Glomerular visceral epithelial cell (primary cell): ENCODE data around the gene OR14A2.
"Not testable (repeated sequence)": the region's sequence is repeated elsewhere in the genome, so short reads cannot be mapped to it uniquely, and the experiment has no call there.

Experiments used
- DNase-seq: peaks from one replicate; pipeline ENCODE4 v3.0.0-alpha.2; 2016; ENCODE audit errors: extremely low spot score

The OR14A2 gene

DNA sequence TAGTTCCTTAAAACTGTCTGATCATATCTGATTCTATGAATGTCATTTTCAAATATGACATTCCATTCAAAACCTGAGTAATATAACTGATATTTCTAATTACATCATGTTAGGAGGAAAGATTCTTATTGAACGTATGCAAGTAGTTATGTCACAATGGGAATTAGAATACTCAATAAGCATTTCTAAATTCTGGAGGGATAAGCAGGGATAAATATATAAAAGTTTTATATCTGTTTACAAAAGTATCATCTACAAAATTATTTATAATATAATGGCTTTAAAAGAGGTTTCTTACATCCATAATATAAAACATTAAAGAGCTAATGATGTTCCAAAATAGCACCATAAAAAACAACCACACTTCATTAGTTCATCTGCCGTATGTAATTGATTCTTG, at the start of gene OR14A2:
OR14A2 (minus strand) TSS at position 101 of the 400 bp plus-strand sequence.
- no peak for DNase-seq

- no peak for DNase-seq
Observed at GRCh38 chr1:247797518-247797917, 49.6 kb upstream of the OR14A2 start.

GRCh38 chr1:247769603-247770002, 21.7 kb upstream of the OR14A2 start:
- no peak for DNase-seq

- no peak for DNase-seq
Observed at GRCh38 chr1:247760456-247760855, 12.5 kb upstream of the OR14A2 start, which contains the start of gene OR1C1. TSS of gene OR1C1 (minus strand) at chr1:247760556. CDS start at chr1:247758406, 2,150 bp downstream.

- not testable (repeated sequence) for DNase-seq
Observed at GRCh38 chr1:247754311-247754710, 6.4 kb upstream of the OR14A2 start.

GRCh38 chr1:247749870-247750269, 1.9 kb upstream of the OR14A2 start:
- no peak for DNase-seq

DNA sequence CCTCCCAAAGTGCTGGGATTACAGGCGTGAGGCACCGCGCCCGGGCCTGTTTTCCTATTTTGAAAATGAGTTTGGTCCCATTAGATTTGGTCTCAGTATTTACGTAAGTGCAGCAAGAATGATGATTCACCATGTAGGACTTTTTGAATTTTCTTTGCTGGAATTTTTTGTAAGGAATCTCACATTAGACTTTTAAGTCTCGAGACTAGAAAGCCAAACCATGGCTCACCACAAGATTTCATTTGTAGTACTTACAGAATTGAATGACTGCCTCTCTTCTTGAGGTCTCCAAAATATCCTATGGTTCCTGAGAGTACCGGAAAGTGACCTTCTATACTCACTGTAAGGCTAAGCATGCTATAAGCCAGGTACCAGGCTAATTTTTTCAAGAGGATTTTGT, 325 bp downstream of the OR14A2 start:
- DNase-seq, result peak; percentile 65

DNA sequence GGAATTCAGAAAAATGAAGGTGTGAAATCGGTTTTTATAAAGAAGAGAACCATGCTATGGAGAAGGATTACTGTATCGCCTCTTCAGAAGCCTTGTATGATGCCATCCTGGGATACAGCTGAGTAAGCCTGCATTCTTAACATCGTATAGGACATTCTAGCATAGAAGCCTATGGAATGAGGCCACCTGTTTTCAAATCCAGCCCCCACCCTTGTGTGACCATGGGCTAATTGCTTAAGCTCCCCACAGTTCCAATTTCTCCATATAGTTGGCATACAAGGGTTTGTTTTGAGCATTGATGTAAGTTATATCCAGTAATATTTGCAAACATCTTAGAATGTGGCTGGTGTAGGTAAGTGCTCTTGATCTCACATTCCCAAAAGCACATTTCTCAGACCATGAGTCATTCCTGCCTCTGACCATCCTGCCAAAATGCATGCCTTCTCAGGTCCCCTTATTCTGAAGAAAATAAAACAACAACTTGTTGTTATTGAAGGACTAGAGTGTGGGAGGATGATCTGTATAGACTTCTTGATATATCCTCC, 1.5 kb downstream of the OR14A2 start:
- peak; percentile 56 for DNase-seq

GRCh38 chr1:247742215-247742760, 5.7 kb downstream of the OR14A2 start:
- peak; percentile 67 for DNase-seq

DNA sequence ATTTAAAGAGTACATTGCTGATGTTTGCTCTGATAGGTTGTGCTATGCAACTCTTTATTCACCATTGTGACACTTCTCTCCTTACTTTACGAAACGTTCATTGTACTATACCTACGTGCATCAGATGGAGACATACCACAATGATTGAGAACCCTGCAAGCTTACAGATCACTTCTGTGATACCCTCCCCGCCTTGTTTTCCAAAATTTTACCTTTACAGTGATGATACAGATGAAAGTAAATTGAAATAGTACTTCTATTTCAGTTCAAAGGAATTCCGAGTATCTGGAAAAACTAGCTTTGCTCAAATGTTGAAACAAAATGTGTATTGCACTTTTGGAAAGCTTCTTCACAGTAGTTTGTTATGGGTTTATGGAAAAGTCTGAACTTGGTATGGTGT, 6.2 kb downstream of the OR14A2 start:
- no peak for DNase-seq

DNA sequence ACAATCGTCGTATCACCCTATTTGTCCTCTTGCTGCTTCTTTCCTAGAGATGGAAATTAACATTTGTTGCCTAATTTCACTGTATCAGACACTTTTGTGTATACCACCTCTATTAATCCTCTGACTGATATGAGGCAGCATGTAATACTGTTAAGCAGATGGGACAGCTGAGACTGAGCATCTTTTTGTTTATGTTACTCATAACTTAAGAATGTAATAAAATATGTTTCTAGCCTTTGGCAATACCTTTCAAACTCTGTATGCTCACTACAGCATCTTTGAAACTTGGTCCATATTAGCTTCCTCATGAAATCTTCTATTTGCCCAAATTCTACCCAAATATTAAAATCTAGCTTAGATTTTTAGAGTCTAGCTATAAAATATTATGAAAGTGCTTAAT, 7.2 kb downstream of the OR14A2 start:
- DNase-seq, result peak; percentile 14

DNA sequence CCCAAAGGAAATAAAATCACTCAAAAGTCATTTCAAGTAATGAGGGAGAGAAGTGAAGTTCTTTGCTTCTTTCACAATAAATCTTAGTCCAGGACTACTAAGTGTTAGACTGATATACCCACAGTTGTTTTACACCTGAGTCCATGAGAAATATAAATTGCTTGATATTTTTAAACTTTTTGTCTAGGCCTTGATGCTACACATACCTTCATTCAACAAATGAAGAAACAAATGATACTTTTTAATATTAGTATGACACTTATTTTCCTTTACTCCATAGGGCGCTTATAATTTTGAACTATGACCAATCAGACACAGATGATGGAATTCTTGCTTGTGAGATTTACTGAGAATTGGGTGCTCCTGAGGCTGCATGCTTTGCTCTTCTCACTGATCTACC, 9.6 kb downstream of the OR14A2 start, which contains the start of gene OR14K1:
OR14K1 (plus strand) TSS at position 301 of the 400 bp plus-strand sequence; CDS start at position 301, 0 bp downstream.
- DNase-seq, result no peak

GRCh38 chr1:247721222-247721621, 26.7 kb downstream of the OR14A2 start:
- DNase-seq, result no peak

DNA sequence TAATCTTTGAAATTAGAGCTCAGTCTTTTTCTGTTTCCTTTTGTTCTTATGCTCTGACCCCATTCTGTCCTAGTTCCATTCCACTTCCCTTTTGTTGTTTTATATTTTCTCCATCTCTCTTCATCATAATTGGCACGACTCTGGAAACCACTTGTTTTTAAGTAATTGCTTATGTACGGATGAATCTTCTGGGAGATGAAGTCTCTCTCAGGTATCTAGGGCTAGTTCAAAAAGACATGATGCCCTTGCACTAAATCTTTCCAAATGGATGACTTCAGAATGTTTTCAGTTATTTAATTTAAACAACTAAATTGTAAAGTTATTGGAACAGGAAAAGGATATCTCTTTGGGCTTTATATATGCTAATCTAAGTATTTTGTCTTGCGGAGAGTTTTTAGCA, 31.4 kb downstream of the OR14A2 start, which contains the start of gene OR6F1:
OR6F1 (minus strand) TSS at position 101 of the 400 bp plus-strand sequence. CDS start 3,891 bp downstream, outside the sequence.
- no peak for DNase-seq

DNA sequence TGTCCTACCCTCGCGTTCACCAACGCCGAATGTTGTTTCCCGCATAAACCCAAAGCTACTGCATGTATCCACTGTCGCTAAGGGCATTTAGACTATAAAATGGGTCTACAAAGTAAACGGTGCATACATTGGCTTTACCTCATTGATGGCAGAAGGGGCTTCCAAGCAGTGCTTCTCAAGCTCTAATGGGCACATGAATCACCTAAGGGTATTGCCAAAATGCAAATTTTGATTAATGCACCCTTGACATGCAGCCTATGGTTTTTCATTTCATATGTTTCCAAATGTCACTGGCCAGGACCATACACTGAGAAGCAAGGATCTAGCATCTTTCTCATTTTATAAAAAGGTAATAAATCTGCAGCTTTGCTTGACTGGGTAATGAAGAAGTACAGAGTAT, 34.2 kb downstream of the OR14A2 start:
- DNase-seq, result no peak

DNA sequence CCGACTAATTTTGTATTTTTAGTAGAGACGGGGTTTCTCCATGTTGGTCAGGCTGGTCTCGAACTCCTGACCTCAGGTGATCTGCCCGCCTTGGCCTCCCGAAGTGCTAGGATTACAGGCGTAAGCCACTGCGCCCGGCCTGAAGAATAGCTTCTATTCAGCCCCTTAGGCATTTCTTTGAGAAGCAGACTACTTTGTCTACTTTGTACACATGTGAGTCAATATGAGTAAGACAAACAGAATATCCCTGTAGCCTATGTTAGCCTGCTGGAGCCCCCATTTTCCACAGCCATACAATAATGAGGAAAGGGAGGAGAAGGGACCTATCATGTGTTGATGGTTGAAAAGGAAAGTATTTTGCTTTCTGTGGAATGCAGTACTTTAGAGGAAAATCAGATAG, 37.3 kb downstream of the OR14A2 start:
- not testable (repeated sequence) for DNase-seq

DNA sequence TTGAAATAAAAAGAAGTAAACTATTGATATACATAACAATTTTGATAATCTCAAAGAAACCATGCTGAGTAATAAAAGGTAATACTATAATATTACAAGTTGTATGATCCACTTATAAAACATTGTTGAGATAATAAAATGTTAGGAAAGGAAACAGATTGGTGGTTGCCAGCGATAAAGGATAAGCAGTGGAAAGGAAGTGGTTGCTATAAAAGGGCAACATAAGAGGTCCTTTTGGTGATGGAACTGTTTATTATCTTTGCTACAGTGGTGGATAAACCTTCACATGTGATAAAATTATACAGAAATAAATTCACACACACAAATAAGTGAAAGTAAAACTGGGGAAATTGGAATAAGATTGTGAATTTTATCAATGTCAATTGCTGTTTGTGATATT, 46.6 kb downstream of the OR14A2 start:
- no peak for DNase-seq

GRCh38 chr1:247681288-247681897, 66.5 kb downstream of the OR14A2 start:
- DNase-seq, result peak; percentile 58

DNA sequence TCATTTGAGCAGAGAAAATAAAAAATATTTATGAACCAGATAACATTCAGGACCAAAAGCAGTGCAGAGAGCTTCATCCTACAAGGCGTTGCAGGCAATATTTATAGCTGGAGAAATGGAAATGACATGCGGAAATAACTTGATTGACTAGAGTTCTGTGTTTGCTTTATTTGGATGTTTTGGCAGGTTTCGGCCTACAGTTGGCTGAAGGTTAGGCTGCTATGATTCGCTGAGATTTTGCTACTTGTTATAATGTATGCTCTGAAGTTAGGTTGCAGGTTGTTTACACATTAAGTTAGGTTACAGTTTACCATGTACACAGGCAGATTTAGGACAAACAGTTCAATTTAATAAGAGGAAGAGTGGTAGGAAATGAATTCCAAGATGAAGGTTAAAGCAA, 67.8 kb downstream of the OR14A2 start:
- DNase-seq, result no peak

- DNase-seq, result no peak
Observed at GRCh38 chr1:247679639-247680038, 68.3 kb downstream of the OR14A2 start, which contains the start of gene OR13G1. TSS of gene OR13G1 (minus strand) at chr1:247679739. CDS start at chr1:247673041, 6,698 bp downstream.
